IMR-90 (cell line): ENCODE data around the gene TMEM82. TPM values are rescaled to one million over a fixed set of nuclear protein-coding genes. Genes with fewer than 3 reads are reported as not detected.
A peak's percentile ranks its signal among the peaks of the same experiment; 100 is the strongest.

Experiments used
- ATAC-seq: fragments of 200-7000 bp; cut with Tn5 transposase; 2 replicates; pipeline ENCODE4 v1.9.1; 2020; ENCODE audit warnings: low read depth, mild to moderate bottlenecking, moderate library complexity
- BruUV-seq: library from RNA; stranded (reverse); fragments of 400-500 nt; replicated peaks from 2 replicates; lab custom pipeline; 2021; lab: Mats Ljungman, UMichigan
- CTCF ChIA-PET: fragments of 300-600 bp; formaldehyde crosslinking; extraction: SDS; loops from one replicate; lab custom pipeline; 2021; ENCODE audit warnings: antibody characterized with exemption; lab: Yijun Ruan, JAX
- POLR2A ChIA-PET: fragments of 300-600 bp; sonication (Branson Sonifier 250); formaldehyde crosslinking; loops from one replicate; lab custom pipeline; 2022; ENCODE audit warnings: antibody characterized with exemption; ENCODE audit not compliant: unreplicated experiment; lab: Charles Lee
- DNase-seq: peaks from one replicate; pipeline ENCODE4 v3.0.0; 2013
- H2AFZ ChIP-seq: replicated peaks from 2 replicates; pipeline ENCODE3; 2013; ENCODE audit warnings: low read length, mild to moderate bottlenecking; ENCODE audit not compliant: poor library complexity
- H2AK5ac ChIP-seq: 2 replicates; pipeline ENCODE4 v1.6.1; 2013; ENCODE audit warnings: low read depth, low read length, inconsistent platforms
- H2AK9ac ChIP-seq: replicated peaks from 2 replicates; pipeline ENCODE3; 2013; ENCODE audit warnings: mild to moderate bottlenecking, low read depth, low read length, moderate library complexity; ENCODE audit not compliant: poor library complexity
- H2BK120ac ChIP-seq: 2 replicates; pipeline ENCODE4 v1.6.1; 2013; ENCODE audit warnings: low read depth, low read length, inconsistent platforms
- H2BK15ac ChIP-seq: 3 replicates; pipeline ENCODE4 v1.6.1; 2013; ENCODE audit warnings: low read depth, low read length, inconsistent platforms
- H2BK20ac ChIP-seq: 2 replicates; pipeline ENCODE4 v1.6.1; 2013; ENCODE audit warnings: low read depth, mild to moderate bottlenecking, inconsistent platforms, low read length, moderate library complexity
- H2BK5ac ChIP-seq: 2 replicates; pipeline ENCODE4 v1.6.1; 2013; ENCODE audit warnings: mild to moderate bottlenecking, low read depth, low read length, inconsistent platforms; ENCODE audit not compliant: poor library complexity, severe bottlenecking
- H3K14ac ChIP-seq: replicated peaks from 2 replicates; pipeline ENCODE4 v1.6.1; 2013; ENCODE audit warnings: low read depth, low read length, inconsistent platforms
- H3K18ac ChIP-seq: 2 replicates; pipeline ENCODE4 v1.6.1; 2013; ENCODE audit warnings: low read depth, low read length, control low read depth
- H3K23ac ChIP-seq: 2 replicates; pipeline ENCODE4 v1.6.1; 2013; ENCODE audit warnings: low read depth, low read length, inconsistent platforms
- H3K27ac ChIP-seq: 2 replicates; pipeline ENCODE4 v1.5.1; 2013; ENCODE audit warnings: mild to moderate bottlenecking, control low read depth, low read length; ENCODE audit not compliant: insufficient read depth
- H3K27me3 ChIP-seq: 2 replicates; pipeline ENCODE4 v1.6.1; 2013; ENCODE audit warnings: low read length; ENCODE audit not compliant: control insufficient read depth, insufficient read depth
- H3K36me3 ChIP-seq: 2 replicates; pipeline ENCODE4 v1.6.1; 2013; ENCODE audit warnings: low read length, mixed read lengths; ENCODE audit not compliant: control insufficient read depth, insufficient read depth
- H3K4ac ChIP-seq: 2 replicates; pipeline ENCODE4 v1.6.1; 2013; ENCODE audit warnings: low read depth, low read length, inconsistent platforms
- H3K4me1 ChIP-seq: 2 replicates; pipeline ENCODE4 v1.6.1; 2013; ENCODE audit warnings: low read length, mixed read lengths; ENCODE audit not compliant: control insufficient read depth, insufficient read depth
- H3K4me2 ChIP-seq: 2 replicates; pipeline ENCODE4 v1.6.1; 2013; ENCODE audit warnings: low read depth, mild to moderate bottlenecking, control low read depth, low read length, moderate library complexity
- H3K4me3 ChIP-seq: 2 replicates; pipeline ENCODE4 v1.5.1; 2013; ENCODE audit warnings: low read depth, mild to moderate bottlenecking, control low read depth, low read length, moderate library complexity; ENCODE audit not compliant: insufficient read depth
- H3K56ac ChIP-seq: 2 replicates; pipeline ENCODE4 v1.6.1; 2013; ENCODE audit warnings: low read length, inconsistent platforms; ENCODE audit not compliant: insufficient read depth; ENCODE audit errors: extremely low read depth
- H3K79me1 ChIP-seq, 2 experiments: 2 replicates each; pipeline ENCODE4 v1.6.1; 2013; ENCODE audit warnings: low read length in 2 of 2, inconsistent platforms in 1 of 2, low read depth in 1 of 2
- H3K9ac ChIP-seq: 2 replicates; pipeline ENCODE4 v1.6.1; 2013; ENCODE audit warnings: low read depth, low read length, control low read depth
- H3K9me1 ChIP-seq: 2 replicates; pipeline ENCODE4 v1.6.1; 2013; ENCODE audit warnings: low read length, inconsistent platforms; ENCODE audit not compliant: insufficient read depth
- H3K9me3 ChIP-seq: 2 replicates; pipeline ENCODE4 v1.6.1; 2013; ENCODE audit warnings: low read length; ENCODE audit not compliant: control insufficient read depth, insufficient read depth
- H4K20me1 ChIP-seq: 2 replicates; pipeline ENCODE4 v1.6.1; 2013; ENCODE audit warnings: low read length, inconsistent platforms; ENCODE audit not compliant: insufficient read depth
- H4K5ac ChIP-seq: 2 replicates; pipeline ENCODE4 v1.6.1; 2013; ENCODE audit warnings: mild to moderate bottlenecking, low read depth, low read length, control low read depth
- H4K8ac ChIP-seq, 2 experiments: 2 replicates each; pipeline ENCODE4 v1.6.1; 2013; ENCODE audit warnings: low read depth in 2 of 2, low read length in 2 of 2, control low read depth in 1 of 2, inconsistent platforms in 1 of 2
- H4K91ac ChIP-seq: 2 replicates; pipeline ENCODE4 v1.6.1; 2013; ENCODE audit warnings: low read depth, low read length, inconsistent platforms; ENCODE audit not compliant: insufficient read depth
- CEBPB ChIP-seq: IDR thresholded peaks from 2 replicates; pipeline ENCODE4 v1.6.1; 2012; ENCODE audit warnings: low read depth, low read length, improper control_type of control experiment
- CHD1 ChIP-seq: IDR thresholded peaks from 2 replicates; pipeline ENCODE4 v1.6.1; 2012; ENCODE audit warnings: low read depth, low read length, improper control_type of control experiment
- POLR2A ChIP-seq: IDR thresholded peaks from 2 replicates; pipeline ENCODE4 v1.6.1; 2012; ENCODE audit warnings: mild to moderate bottlenecking, low read depth, low read length
- RCOR1 ChIP-seq: IDR thresholded peaks from 2 replicates; pipeline ENCODE4 v1.6.1; 2012; ENCODE audit warnings: mild to moderate bottlenecking, low read length, improper control_type of control experiment; ENCODE audit not compliant: insufficient replicate concordance
- RFX5 ChIP-seq: IDR thresholded peaks from 2 replicates; pipeline ENCODE4 v1.8.0; 2012; ENCODE audit warnings: low read depth, mild to moderate bottlenecking, low read length, moderate library complexity
- SMC3 ChIP-seq: fragments of 150-350 bp; IDR thresholded peaks from 2 replicates; pipeline ENCODE4 v1.6.1; 2016; ENCODE audit warnings: low read depth, mild to moderate bottlenecking, antibody characterized with exemption, low read length, moderate library complexity
- WGBS, 2 experiments: methylation state at CpG; one replicate each; pipeline versions ENCODE4 v1.1.5 to v1.1.7; 2013; ENCODE audit warnings: missing lambda C conversion rate in 2 of 2; ENCODE audit not compliant: insufficient read length in 1 of 2; ENCODE audit errors: extremely low coverage in 2 of 2; 5-methylcytosine and 5-hydroxymethylcytosine counted together
- dilution Hi-C: fragments of 300-500 bp; cut with HindIII; formaldehyde crosslinking; loops from one replicate; pipeline ENCODE4 v1.14.3; 2018; ENCODE audit warnings: low sequenced_read_pairs; ENCODE audit not compliant: unreplicated experiment
- in situ Hi-C: fragments of 300-500 bp; cut with MboI; formaldehyde crosslinking; loops from 3 replicates; pipeline ENCODE4 v1.14.3; 2019; ENCODE audit warnings: low sequenced_read_pairs, inconsistent platforms, mixed read lengths
- intact Hi-C: fragments of 100-400 bp; cut with micrococcal nuclease; formaldehyde crosslinking; loops from 2 replicates; pipeline ENCODE4 v1.10.0; 2022
- polyA plus RNA-seq, 3 experiments: library from polyadenylated mRNA; depleted of rRNA; stranded (reverse); fragments of >200 nt; gene quantifications; 2 replicates each; pipeline ENCODE4 v1.2.3, GENCODE V29; 2012; ENCODE audit warnings: low replicate concordance in 1 of 3
- total RNA-seq: library from RNA; depleted of rRNA; stranded (reverse); fragments of >200 nt; gene quantifications from 2 replicates; pipeline ENCODE4 v1.2.3, GENCODE V29; 2012

TMEM82 gene
- total and polyA plus RNA-seq, 2 of the 4 experiments (the other 2 are of a cell fraction): not detected

DNA sequence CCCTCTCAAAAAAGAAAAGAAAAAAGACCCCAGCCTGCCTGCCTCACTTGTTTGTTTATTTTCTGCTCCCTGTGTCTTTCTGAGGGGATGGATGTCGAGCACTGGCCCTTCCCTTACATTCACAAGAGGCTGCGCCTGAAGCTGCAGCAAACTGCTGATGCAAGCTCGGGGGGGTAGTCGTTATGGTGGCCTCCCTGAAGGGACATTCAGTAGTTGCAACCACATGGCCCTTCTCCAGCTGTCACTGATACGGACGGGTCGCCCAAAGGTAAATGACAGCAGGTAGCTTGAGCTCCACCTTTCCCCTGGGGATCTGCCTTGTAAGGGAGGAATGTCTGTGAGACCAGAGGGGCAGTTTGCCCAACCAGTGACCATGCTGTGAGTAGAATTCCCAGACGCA, 40.5 kb upstream of the TMEM82 start:
- TF ChIP-seq CHD1 (no peak), CEBPB (no peak), RFX5 (no peak), RCOR1 (no peak), SMC3 (no peak), POLR2A (no peak)
- H3K56ac ChIP-seq: no peak overlapping the region
- H3K23ac ChIP-seq: no peak overlapping the region
- peaks cover 15% of the 10 kb centered on the region; the same call in 1 of the 2 replicates for H3K4me1 ChIP-seq
- ChIA-PET POLR2A (no interaction called here), CTCF (no interaction called here)
- H3K4ac ChIP-seq: no peak overlapping the region
- no peak overlapping the region for H4K8ac ChIP-seq
- no TSS peak for BruUV-seq
- peaks cover 46 to 72% of the 10 kb centered on the region in 2 experiments for H3K79me1 ChIP-seq
- no peak overlapping the region for H3K9ac ChIP-seq
- peaks cover 2% of the 10 kb centered on the region; the same call in 1 of the 2 replicates for H3K36me3 ChIP-seq
- H3K27me3 ChIP-seq: no peaks in the 10 kb centered on the region
- no peak overlapping the region for H2AK9ac ChIP-seq
- no peak overlapping the region for H3K14ac ChIP-seq
- dilution Hi-C loops: no loop called here
- no peak overlapping the region for H3K4me2 ChIP-seq
- no peak overlapping the region for H2AK5ac ChIP-seq
- in situ Hi-C loops: no loop called here
- H2BK120ac ChIP-seq: no peak overlapping the region
- H2BK5ac ChIP-seq: no peak overlapping the region
- no peaks in the 10 kb centered on the region for H3K9me3 ChIP-seq
- 80% methylated on average over 2 of the region's 8 CpGs; no CpG with 5 or more reads in 1 of the 2 experiments for WGBS, 2 experiments
- H3K4me3 ChIP-seq: no peak overlapping the region
- no peak overlapping the region for H3K27ac ChIP-seq
- intact Hi-C loops: loop anchor here (5.0 kb wide), 2 partner anchors 84 to 104 kb away; partner anchors contain the start of gene DDI2
- H2AFZ ChIP-seq: peak overlapping the region; percentile 23
- H4K5ac ChIP-seq: no peak overlapping the region
- no peak overlapping the region for H4K91ac ChIP-seq
- H3K9me1 ChIP-seq: peaks cover 12% of the 10 kb centered on the region
- no peak overlapping the region for H2BK20ac ChIP-seq
- H2BK15ac ChIP-seq: no peak overlapping the region
- H3K18ac ChIP-seq: no peak overlapping the region
- H4K20me1 ChIP-seq: peaks cover 28% of the 10 kb centered on the region
- DNase-seq (no peak), ATAC-seq (no peak)
